Measurements from ENCODE around the gene SOX13. TPM values are rescaled to one million over a fixed set of nuclear protein-coding genes. Genes with fewer than 3 reads are reported as not detected.

Gene SOX13
- total and polyA plus RNA-seq, 10 of the 15 experiments (the other 5 are each of a cell fraction or from before 2014, with no cell fraction given) = 0.04 to 0.31 (median 0.11) TPM; not detected in 7

GRCh38 chr1:204031098-204031710, 41.7 kb upstream of the SOX13 start:
- no TSS peak for BruUV-seq (replicated peaks)
- FAIRE-seq = no peak
- no peak overlapping the region for H2AFZ ChIP-seq (ENCODE audit: control insufficient read depth, low read depth, low read length)
- H3K79me2 ChIP-seq (ENCODE audit: control insufficient read depth, insufficient read depth, low read length) = no peaks in the 10 kb centered on the region
- no peak for ATAC-seq
- in situ Hi-C loops (cut with MboI) (no loop called here), intact Hi-C loops (cut with micrococcal nuclease; ENCODE audit: unreplicated experiment) (no loop called here)
- no peaks in the 10 kb centered on the region for H3K9me3 ChIP-seq (replicated peaks; ENCODE audit: control insufficient read depth, insufficient read depth, low read length)
- WGBS (ENCODE audit: insufficient coverage, insufficient replicate concordance, low lambda C conversion rate, missing lambda C conversion rate) = 0% methylated on average over 11 of the region's 11 CpGs
- no peak overlapping the region for H3K4me3 ChIP-seq
- no peak overlapping the region for H3K4me2 ChIP-seq (ENCODE audit: control insufficient read depth, insufficient read depth)
- ChIA-PET POLR2A (no interaction called here), RAD21 (ENCODE audit: unreplicated experiment) (no interaction called here), SMC1A (ENCODE audit: uncharacterized antibody, unreplicated experiment) (no interaction called here), CTCF (no interaction called here)
- DNase-seq (ENCODE audit: low read depth, low spot score) = no peak
- no peaks in the 10 kb centered on the region for H3K36me3 ChIP-seq (ENCODE audit: control insufficient read depth in 2 of 2, insufficient read depth in 2 of 2, low read length in 1 of 2)
- H3K4me1 ChIP-seq (ENCODE audit: control insufficient read depth, insufficient read depth, low read length) = no peaks in the 10 kb centered on the region
- peaks cover 0 to 5% of the 10 kb centered on the region in 2 experiments; a peak in 3 of 4 replicates for H3K27me3 ChIP-seq (replicated peaks in 1 of 2; ENCODE audit: control insufficient read depth in 2 of 2, insufficient read depth in 2 of 2, low read length in 1 of 2)
- H3K27ac ChIP-seq (ENCODE audit: control insufficient read depth, insufficient read depth) = no peak overlapping the region
- H4K20me1 ChIP-seq (ENCODE audit: control insufficient read depth, insufficient read depth) = no peaks in the 10 kb centered on the region
- no peak overlapping the region for H3K9ac ChIP-seq (ENCODE audit: control insufficient read depth, insufficient read depth, low read length)
- TF ChIP-seq SIX5 (IDR thresholded peaks at IDR 0.05; ENCODE audit: low read depth, low read length, severe bottlenecking) (no peak), KDM1A (IDR thresholded peaks at IDR 0.05; ENCODE audit: borderline replicate concordance) (no peak), SP1 (IDR thresholded peaks at IDR 0.05; ENCODE audit: low read depth, low read length) (no peak), SREBF2 (IDR thresholded peaks at IDR 0.05; ENCODE audit: low read length) (no peak), E2F4 (IDR thresholded peaks at IDR 0.05; ENCODE audit: low read depth, low read length) (no peak), TARDBP (IDR thresholded peaks at IDR 0.05; ENCODE audit: borderline replicate concordance) (no peak), CHD4 (IDR thresholded peaks at IDR 0.05) (no peak), MEF2A (IDR thresholded peaks at IDR 0.05; ENCODE audit: insufficient read depth, low read depth, low read length) (no peak), DPF2 (IDR thresholded peaks at IDR 0.05) (no peak), MAX (IDR thresholded peaks at IDR 0.05; ENCODE audit: low read depth, low read length) (no peak), JUND (IDR thresholded peaks at IDR 0.05; ENCODE audit: low read depth, low read length) (no peak), HDAC6 (IDR thresholded peaks at IDR 0.05; ENCODE audit: unreplicated experiment) (no peak), ZBED1 (IDR thresholded peaks at IDR 0.05; ENCODE audit: borderline replicate concordance) (no peak), FOXM1 (IDR thresholded peaks at IDR 0.05; ENCODE audit: low read depth, low read length) (no peak), WRNIP1 (IDR thresholded peaks at IDR 0.05; ENCODE audit: borderline replicate concordance, low read depth, low read length) (no peak)
- TF ChIP-seq, protein P1, sequence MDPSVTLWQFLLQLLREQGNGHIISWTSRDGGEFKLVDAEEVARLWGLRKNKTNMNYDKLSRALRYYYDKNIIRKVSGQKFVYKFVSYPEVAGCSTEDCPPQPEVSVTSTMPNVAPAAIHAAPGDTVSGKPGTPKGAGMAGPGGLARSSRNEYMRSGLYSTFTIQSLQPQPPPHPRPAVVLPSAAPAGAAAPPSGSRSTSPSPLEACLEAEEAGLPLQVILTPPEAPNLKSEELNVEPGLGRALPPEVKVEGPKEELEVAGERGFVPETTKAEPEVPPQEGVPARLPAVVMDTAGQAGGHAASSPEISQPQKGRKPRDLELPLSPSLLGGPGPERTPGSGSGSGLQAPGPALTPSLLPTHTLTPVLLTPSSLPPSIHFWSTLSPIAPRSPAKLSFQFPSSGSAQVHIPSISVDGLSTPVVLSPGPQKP (IDR thresholded peaks at IDR 0.05; ENCODE audit: low read depth, low read length) = no peak
- TF ChIP-seq, protein P2, sequence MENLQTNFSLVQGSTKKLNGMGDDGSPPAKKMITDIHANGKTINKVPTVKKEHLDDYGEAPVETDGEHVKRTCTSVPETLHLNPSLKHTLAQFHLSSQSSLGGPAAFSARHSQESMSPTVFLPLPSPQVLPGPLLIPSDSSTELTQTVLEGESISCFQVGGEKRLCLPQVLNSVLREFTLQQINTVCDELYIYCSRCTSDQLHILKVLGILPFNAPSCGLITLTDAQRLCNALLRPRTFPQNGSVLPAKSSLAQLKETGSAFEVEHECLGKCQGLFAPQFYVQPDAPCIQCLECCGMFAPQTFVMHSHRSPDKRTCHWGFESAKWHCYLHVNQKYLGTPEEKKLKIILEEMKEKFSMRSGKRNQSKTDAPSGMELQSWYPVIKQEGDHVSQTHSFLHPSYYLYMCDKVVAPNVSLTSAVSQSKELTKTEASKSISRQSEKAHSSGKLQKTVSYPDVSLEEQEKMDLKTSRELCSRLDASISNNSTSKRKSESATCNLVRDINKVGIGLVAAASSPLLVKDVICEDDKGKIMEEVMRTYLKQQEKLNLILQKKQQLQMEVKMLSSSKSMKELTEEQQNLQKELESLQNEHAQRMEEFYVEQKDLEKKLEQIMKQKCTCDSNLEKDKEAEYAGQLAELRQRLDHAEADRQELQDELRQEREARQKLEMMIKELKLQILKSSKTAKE (IDR thresholded peaks at IDR 0.05; ENCODE audit: low read depth, poor library complexity, severe bottlenecking) = no peak
- TF ChIP-seq, protein P3, sequence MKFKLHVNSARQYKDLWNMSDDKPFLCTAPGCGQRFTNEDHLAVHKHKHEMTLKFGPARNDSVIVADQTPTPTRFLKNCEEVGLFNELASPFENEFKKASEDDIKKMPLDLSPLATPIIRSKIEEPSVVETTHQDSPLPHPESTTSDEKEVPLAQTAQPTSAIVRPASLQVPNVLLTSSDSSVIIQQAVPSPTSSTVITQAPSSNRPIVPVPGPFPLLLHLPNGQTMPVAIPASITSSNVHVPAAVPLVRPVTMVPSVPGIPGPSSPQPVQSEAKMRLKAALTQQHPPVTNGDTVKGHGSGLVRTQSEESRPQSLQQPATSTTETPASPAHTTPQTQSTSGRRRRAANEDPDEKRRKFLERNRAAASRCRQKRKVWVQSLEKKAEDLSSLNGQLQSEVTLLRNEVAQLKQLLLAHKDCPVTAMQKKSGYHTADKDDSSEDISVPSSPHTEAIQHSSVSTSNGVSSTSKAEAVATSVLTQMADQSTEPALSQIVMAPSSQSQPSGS (IDR thresholded peaks at IDR 0.05; ENCODE audit: low read length) = no peak
- TF ChIP-seq, protein P4, sequence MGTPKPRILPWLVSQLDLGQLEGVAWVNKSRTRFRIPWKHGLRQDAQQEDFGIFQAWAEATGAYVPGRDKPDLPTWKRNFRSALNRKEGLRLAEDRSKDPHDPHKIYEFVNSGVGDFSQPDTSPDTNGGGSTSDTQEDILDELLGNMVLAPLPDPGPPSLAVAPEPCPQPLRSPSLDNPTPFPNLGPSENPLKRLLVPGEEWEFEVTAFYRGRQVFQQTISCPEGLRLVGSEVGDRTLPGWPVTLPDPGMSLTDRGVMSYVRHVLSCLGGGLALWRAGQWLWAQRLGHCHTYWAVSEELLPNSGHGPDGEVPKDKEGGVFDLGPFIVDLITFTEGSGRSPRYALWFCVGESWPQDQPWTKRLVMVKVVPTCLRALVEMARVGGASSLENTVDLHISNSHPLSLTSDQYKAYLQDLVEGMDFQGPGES (IDR thresholded peaks at IDR 0.05) = no peak
